Measurements from ENCODE around the gene ENO3.

The ENO3 gene

DNA sequence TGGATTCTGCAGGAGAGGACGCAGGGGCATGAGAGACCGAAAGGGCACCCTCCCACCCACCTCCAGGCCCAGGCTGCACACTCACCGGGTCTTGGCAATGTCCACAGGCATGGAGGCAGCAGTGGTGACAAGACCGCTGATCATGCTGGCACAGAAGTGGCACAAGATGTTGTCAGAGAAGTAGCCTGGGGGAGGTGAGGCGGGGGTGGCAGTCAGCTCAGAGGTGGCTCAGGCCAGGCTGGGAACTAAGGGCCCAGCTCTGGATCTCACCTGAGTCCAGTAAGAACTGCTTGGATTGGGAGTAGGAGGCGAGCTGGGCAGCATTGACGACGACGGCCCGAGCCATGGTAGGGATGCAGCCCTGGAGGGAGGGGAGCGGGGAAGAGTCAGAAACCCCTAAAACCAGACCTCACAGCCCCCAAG, 12.8 kb upstream of the ENO3 start:
- no peak for DNase-seq

DNA sequence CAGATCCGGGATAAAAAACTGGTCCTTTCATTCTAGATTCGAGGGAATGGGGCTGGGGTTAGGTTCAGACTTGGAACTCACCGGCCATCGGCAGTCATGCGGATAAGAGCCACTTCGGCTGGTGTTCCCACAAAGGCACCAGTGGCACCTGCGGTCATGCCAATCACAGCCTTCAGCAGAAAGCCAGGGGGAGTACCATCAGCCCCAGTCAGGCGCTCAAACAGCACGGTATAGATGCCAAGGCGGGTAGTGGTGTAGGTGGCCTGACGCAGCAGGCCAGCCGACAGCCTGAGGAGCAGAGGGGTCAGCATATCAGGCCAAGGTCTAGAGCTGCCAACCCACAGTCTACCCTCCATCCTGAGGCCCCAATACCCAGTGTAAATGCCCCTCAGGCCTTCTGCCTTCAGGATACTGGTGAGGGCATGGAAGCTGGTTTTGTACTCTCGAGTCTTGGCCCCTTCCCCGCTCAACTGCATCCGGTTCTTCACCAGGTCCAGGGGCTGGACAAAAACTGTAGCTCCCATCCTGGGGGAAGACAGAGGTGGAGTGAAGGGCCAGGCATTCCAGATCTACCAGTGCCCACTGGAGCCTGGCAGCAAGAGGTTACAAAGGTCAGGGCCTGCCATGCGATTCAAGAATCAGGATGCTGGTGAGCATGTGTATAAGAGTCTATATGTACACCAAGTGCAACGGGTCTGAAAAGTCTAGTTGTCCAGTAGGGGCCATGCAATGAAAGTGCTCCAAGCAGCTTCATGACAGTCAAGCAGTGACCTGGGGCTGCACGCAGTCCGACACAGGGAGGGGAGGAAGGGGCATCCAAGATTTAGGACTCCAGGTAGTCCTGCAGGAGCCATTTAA, 12.0 kb upstream of the ENO3 start:
- DNase-seq: no peak

DNA sequence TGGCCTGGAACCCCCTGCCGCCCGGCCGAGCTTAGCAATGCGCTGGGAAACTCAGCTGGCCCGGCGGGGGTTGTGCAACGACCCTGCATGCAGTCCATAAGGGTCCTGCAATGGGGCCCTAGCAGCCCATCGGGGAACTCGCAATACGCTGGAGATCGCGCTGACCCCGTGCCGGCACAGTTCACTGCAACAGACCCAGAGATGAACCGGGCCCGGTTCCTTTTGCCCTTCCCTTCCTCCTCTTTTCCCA, 11.4 kb upstream of the ENO3 start:
- no peak for DNase-seq

DNA sequence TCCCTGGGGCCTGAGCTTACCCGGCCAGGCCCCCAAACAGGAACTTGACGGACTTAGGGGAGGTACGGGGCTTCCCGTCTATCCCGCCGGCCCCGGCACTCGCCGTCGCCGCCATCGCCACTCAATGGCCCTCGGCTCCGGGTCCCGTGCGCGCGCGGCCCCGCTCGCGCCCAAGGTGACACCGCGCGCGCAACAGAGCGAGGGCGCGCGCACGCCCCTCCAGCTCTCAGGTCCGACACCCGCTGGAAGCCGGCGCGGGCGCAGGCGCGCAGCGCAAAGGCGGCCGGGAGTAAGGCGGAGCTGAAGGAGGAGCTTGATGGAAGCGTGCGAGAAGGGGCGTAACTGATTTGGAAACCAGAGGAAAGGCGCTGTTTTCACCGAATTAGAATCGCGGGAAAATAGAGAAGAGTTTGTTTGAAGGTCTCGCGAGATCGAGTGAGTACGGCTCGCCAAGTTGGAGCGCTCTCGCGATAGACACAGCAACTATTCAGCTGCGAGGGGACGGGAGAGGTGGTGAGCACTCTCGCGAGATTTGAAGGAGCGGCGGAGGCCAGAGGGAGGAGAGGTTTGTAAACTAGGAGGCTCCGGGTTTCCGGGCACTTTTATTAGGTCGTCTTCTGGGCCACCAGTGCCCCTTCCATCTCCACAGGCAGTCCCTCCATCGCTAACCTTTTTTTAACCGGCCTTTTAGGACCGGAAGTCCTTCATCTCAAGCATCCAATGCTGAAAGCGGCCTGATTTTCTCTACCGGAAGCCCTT, 10.9 kb upstream of the ENO3 start, which contains the start of the genes RNF167 and SLC25A11:
TSS of gene RNF167 (plus strand) at position 473 of the 759 bp plus-strand sequence. CDS start 642 bp downstream, outside the sequence.
TSS of gene SLC25A11 (minus strand) at position 251 of the 759 bp plus-strand sequence. CDS start at position 115, 136 bp downstream.
- peak; percentile 96 for DNase-seq

DNA sequence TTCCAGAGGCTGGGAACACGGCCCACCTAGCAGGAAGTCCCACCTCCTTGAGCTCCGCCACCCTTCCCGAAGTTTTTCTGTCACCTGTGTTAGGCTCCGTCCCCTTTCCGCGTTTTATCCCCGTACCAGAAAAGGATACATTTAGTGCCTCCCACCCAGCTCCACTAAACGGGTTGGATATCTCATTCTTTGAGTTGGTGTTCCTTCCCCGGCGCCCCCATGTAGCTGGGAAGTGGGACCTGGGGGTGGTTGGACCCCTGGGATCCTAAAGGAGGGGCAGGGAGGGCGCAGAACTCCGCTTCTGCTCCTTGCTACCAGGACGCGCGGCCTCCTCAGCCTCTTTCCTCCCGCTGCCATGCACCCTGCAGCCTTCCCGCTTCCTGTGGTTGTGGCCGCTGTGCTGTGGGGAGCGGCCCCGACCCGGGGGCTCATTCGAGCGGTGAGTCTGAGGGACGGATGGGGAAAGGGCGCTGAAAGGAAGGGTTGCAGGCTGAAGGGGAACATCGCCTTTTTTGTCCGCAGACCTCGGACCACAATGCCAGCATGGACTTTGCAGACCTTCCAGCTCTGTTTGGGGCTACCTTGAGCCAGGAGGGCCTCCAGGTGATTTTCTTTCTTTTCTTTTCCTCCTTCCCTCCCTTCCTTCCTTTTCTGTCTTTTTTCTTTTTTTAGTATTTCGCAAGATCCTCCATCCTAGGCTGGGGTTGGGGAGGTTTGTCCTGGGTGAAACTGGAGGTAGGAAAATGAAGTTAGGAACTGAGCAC, 10.2 kb upstream of the ENO3 start:
- no peak for DNase-seq

DNA sequence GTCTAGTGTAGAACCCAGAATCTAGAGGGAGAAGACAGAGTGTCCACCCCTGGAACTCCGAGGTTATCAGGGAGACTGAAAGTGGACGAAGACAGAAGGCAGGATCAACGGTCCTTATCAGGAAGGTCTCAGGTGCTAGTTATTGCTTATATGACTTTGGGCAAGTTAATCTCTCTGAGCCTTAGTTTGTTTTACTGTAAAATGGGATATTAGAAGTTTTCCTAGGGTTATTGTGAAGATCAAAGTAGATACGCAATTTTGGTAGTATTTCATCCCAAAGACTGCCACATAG, 9.7 kb upstream of the ENO3 start:
- DNase-seq: no peak

DNA sequence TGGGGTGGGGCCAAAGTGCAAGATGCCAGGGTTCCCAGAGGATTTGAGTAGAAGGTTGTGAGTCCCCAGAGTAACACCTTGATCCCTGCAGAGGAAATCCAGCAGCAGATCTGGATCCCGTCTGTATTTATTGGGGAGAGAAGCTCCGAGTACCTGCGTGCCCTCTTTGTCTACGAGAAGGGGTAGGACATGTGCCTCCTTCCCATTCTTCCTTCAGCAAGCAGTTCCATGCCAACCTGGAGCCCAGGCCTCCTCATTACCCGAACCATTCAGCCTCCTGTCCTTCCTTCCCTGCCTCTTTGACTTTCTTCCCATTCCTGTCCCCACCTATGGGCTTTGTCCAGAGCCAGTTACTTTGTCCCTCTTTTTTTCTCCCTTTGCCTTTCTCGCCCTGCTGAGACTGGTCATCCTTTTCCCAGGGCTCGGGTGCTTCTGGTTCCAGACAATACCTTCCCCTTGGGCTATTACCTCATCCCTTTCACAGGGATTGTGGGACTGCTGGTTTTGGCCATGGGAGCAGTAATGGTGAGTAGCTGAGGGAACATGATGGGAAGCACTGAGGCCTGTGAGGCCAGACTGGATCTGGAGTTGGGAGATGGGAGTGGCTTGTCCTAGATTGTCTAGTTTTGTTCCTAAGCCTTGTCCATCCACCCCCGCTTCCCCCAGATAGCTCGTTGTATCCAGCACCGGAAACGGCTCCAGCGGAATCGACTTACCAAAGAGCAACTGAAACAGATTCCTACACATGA, 8.0 kb upstream of the ENO3 start:
- DNase-seq: no peak

DNA sequence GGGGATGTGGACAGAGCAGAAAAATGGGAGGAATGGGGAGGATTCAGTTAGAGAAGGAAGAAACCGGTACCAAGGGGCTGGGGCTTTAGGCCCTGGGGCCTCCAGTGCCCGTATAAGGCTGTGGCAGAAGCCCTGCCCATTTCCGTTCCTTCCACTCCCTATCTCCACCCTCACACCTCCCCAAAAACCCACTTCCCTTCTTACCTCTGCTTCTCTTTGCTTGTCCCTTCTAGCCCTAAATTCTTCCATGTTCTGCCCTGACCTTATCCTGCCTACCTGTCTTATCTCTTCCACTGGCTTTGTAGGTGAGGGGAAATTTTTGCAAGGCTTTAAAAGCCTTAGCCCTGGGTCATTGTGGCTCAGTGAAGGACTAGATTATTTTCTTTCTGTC, 6.8 kb upstream of the ENO3 start:
- DNase-seq: no peak

DNA sequence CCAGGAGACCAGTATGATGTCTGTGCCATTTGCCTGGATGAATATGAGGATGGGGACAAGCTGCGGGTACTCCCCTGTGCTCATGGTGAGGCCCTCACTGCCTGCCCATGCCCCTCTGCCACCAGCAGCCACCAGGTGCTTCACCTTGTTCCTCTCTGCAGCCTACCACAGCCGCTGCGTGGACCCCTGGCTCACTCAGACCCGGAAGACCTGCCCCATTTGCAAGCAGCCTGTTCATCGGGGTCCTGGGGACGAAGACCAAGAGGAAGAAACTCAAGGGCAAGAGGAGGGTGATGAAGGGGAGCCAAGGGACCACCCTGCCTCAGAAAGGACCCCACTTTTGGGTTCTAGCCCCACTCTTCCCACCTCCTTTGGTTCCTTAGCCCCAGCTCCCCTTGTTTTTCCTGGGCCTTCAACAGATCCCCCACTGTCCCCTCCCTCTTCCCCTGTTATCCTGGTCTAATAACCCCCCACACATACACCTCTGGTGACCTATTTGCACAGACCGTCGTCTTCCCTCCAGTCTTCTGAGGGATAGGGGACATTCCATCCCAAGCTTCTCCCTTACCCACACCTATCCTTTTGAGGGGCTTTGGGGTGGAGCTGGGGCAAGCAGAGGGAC, 6.3 kb upstream of the ENO3 start:
- DNase-seq: no peak

DNA sequence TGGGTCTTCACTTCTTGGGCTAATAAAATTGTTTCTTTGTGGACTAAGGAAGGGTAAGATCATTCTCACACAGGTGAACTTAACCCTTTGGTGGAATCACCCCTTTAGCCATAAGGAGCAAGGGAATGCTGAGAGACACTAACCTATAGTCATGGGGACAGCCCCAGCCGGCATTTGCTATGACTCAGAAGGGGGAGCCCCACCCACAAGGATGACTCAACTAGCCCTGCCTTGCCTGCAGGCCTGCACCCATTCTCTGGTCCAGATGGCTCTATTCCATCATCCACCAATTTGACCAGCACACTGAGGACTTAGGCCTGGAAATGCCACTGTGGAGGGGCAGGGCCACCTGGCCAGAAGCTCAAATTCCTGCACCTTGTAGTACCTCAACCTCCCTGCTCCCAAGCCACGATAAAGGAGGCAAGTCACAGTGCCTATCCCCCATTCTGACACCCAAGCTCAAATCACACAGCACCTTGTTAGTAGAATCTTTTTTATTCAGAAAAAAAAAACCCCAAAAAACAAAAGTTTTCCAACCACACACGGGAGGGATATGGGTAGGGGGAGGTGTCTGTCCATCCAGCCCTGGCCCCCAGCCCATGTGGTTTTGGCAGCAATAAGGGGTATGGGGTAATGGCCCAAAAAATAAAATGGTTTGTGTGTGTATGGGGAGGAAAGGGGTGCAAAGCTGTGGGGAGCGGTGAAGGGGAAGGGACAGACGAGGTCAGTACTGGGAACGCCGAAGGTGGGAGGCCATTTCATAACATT, 5.6 kb upstream of the ENO3 start:
- no peak for DNase-seq

DNA sequence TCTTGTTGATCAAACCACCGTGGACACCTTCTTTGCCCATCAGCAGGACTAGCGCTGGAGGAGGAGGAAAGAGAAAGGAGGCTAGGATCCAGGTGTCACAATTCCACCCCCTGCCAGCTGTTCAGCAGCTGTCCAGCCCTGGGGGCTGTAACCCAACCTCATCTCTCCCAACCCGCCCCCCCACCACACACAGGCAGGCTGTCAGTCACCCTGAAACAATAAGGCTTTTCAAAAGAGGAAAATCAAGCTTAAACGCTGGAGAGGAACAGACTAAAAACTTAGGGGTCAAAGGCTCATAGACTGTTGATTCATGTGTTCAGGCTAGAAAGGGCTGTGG, 5.0 kb upstream of the ENO3 start:
- no peak for DNase-seq

DNA sequence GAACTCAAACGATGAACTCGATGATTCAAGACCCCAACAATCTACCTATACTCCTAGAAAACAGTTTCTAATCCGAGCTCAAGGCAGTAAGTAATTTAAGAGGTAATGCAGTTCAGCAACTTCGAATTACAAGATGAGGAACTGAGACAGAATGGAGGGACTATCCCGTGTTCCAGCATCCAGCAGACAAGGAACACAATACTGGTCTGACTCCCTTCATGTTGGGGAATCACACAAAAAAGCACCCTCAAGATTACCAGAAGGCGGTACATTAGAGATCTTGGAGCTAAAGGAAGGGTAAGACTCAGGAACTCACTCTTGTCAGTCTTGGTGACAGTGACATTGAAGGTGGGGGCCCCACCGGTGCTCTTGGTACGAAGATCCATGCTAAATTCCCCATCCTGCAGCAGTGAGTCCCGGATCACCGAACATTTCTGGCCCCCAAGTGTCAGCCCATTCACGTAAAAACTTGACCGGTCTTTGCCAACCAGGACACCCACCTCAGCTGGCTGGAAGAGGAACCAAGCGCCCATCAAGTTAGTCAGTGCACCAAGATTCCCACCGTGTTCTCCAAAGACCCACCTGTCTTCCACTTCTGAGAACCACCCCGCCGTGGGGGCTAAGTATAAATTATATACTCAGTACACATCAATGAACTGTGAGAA, 4.5 kb upstream of the ENO3 start:
- no peak for DNase-seq

DNA sequence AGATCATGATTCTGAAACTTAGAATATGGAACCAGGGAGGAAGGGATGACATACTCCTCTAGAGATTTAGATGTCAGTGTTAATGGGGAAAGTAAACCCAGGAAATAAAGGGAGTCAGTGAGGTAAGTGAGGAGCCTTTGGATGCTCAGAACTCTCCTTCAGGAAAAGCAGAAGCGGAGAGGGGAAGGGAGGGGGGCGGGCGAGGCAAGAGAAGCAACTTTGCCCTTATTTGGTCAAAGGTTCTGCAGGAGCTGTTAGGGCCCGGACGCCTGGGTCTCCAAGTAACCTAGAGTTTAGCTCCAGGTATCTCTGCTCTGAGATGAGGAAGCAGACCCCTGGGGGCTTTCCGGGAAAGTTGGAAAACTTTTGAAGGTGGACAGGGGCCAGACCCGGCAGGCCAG, 3.9 kb upstream of the ENO3 start:
- no peak for DNase-seq

DNA sequence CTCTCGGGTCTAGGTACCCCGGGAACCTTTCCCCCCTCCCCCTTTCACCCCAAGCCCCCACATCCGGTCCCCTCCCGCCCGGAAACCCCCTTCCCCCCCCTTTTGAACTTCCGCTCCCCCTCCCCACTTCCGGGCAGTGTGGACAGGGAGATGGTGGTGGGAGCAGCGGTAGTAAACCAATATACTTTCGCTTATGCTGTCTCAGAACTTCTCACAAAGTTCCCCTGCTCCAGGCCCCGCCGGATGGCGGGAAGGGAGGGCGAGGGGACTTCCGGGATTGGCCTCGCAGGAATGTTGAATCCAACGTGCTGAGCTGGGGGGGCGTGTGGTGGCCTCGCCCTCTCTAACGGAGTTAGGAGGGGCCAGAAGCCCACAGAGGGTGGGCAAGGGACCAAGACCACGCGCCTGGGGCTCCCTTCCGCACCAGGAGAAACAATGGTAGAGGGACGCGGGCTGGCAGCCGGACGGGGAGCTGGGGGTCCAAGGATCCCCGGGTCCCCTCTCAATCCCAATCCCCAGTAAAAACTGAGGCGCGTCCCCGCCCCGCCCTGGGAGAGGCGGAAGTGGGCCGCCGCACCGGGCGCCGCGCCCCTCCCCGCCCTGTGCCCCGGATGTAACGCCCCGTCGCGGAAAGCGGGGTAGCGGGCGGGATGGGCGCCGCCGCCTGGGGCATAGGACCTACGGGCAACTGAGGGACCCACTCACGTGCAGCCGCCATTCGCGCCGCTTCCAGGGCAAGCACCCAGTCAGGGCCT, 3.3 kb upstream of the ENO3 start:
- no peak for DNase-seq

DNA sequence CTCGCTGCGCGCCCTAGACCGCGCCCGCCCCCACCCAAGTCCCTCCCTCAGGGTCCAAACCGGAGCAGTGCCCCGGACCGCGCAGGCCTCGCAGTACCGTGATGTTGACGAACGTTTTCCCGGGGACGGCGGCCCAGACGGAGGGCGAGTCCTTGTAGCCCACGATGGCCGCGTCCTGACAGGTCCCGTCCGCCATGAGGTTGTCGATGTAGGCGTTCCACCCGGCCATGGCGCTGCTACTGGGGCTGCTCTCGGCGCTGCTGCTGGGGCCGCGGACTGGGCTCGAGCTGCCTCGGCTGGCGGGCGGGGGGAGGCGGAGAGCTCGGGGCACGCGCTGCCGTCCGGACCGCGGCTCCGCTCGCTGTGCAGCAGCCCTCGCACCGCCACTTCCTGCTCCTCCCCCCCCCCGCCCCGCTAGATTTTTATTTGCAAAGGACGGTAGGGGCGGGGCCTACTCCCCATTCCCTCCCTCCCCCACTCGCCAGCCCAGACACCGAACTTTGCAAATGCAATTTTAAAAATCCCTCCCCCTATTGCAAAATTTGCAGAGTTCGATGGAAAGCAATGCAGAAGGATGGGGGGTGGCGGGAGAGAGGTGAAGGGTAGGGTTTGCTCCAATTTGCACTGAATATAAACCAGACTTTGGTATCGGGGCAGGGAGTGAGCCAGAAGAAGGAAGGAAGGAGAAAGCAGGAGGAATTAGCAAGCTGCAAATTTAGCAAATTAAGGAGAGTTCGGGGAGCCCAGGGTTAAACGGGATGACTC, 2.6 kb upstream of the ENO3 start, which contains the start of gene PFN1:
TSS of gene PFN1 (minus strand) at position 365 of the 765 bp plus-strand sequence. CDS start at position 229, 136 bp downstream.
- DNase-seq: peak; percentile 70

DNA sequence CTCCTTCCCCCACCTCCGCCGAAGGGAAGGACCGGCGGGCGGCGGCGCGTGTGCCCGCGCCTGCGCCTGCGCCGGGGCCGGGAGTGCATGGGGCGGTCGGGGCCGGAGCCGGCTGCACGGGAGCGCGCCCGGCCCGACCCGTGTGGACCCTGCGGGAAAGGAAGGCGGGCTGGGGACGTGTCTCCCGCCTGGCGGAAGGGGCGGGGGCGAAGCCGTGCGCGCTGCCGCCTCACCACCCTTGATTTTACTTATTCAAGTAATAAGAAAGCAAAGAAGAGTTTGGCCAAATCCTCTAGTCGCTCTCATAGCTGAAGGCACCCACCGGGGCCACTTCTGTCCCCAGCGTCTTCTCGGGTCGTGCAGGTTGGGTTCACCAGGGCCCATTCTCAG, 2.0 kb upstream of the ENO3 start:
- DNase-seq: no peak

DNA sequence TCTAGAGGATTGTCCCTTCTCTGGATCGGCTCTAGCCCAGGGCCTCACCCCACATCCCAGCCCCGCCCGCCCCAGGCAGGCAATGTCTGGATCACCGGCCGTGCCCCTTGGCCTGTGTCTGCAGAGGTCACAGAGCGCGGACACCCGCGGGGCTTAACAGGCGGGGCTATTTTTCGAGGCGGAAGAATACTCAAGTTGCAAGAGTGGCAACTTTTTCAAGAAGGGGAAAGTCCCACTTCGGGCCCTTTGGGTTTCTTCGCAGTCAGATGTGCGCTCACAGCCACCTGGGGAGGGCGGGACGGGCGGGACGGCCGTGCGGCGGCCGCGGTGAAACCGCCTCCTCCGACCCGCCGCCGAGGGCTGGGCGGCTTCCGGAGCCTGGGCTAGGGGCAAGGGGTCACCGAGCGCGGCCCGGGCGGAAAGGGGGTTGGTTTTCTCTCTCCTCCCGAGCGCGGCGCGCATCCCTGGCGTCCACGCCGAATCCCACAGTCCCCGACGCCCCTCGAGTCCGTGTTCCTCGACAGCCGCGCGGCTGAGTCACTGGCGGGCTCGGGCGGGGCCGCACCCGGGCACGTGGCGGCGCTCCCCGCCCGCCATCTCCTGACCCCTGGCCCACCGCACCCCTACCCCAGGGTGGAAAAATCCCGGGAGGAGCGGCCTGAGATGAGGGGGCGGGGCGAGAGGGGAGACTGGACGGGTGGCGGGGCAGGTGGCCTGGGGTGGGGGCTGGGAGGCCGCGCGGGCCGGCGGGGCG, 1.4 kb upstream of the ENO3 start:
- no peak for DNase-seq

DNA sequence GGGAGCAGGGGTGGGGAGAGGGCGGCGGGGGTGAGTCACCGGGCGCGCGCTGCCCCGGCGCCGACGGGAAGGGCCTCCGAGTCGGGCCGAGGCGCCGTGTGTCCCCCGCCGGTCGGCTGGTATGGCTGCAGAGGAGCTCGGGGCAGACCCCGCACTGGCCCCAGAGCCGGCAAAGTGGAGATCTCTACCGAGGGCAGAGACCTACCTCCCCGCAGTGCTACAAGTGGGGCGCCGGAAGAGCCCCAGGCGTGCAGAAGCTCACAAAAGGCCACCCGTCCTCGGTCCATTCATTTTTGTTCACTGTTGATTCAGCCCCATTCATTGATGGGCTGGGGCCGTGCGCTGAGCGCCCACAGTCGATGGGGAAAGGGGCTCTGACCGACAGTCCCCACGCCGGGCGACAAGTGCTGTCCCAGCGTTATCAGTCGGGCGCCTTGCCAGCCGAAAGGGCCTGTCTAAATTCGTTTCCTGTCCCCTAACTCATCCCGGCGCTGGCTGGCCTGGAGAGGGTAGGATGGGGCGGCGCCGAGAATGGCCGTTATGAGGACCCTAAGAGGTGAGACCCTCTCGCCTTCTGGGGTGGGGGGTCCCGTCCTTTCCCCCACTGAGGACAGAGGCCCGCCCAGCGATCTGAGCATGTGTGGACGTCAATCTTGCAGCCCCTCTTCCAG, 709 bp upstream of the ENO3 start:
- DNase-seq: no peak

All from NCI-H526 treated with DMSO at 0.1 percent for 48 hours (cell line).